ENCODE results near the gene PARD6G.
A peak's percentile ranks its signal among the peaks of the same experiment; 100 is the strongest.

Gene PARD6G

DNA sequence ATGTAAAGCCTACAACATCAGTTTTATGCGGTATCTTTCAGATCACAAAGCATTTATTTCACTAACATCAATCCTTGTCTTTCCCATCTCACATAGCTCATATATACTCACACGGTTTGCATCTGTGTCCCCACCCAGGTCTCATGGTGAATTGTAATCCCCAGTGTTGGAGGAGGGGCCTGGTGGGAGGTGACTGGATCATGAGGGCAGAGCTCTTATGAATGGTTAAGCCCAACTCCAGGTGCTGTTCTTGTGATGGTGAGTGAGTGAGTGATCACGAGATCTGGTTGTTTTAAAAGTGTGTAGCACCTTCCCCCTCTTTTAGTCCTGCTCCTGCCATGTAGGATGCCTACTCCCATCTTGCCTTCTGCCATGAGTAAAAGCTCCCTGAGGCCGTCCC lies 42.0 kb downstream of the PARD6G start:
- no peak for DNase-seq

GRCh38 chr18:80204142-80204541 lies 43.2 kb downstream of the PARD6G start:
- peak; percentile 21 for DNase-seq

DNA sequence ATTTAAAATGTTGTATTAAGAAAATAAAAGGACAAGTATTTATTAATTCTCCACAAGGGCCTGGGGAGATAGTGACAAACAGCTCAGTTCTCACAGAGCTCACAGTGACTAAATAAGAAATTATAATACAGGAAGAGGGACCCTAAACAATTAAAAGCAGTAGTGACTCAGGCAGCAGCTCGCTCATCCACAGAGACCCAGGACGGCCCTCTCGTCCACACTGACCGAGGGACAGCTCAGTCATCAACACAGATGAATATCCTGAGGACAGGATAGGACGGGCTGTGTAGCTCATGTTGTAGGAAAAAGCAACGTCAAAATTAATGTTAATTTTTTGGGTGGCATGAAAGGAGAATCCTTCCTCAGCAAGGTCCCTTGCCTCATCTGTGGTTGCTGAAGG lies 44.1 kb downstream of the PARD6G start:
- DNase-seq = no peak

GRCh38 chr18:80202264-80202998 lies 44.9 kb downstream of the PARD6G start:
- peak; percentile 68 for DNase-seq

DNA sequence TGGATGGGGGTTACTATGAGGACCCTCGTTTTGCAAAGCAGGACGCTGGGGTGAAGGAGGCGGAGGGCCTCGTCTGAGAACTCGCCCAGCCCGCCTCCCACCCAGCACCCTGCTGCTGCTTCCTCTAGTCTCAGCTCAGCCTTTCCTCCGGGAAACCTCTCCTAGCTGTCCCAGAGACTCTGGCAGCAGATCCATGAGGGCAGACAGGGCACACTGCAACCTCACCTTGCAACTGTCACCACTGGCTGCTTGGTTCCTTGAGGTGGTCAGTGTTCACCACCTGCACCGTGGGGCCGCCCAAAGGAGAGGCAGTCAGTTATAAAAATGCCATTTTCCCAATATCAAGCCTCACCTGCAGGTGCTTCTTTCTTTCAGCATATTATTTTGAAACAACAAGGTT lies 45.6 kb downstream of the PARD6G start:
- DNase-seq = no peak

- no peak for DNase-seq
Measured at GRCh38 chr18:80200932-80201672, 46.2 kb downstream of the PARD6G start.

GRCh38 chr18:80200171-80200931 lies 47.0 kb downstream of the PARD6G start:
- DNase-seq = no peak

DNA sequence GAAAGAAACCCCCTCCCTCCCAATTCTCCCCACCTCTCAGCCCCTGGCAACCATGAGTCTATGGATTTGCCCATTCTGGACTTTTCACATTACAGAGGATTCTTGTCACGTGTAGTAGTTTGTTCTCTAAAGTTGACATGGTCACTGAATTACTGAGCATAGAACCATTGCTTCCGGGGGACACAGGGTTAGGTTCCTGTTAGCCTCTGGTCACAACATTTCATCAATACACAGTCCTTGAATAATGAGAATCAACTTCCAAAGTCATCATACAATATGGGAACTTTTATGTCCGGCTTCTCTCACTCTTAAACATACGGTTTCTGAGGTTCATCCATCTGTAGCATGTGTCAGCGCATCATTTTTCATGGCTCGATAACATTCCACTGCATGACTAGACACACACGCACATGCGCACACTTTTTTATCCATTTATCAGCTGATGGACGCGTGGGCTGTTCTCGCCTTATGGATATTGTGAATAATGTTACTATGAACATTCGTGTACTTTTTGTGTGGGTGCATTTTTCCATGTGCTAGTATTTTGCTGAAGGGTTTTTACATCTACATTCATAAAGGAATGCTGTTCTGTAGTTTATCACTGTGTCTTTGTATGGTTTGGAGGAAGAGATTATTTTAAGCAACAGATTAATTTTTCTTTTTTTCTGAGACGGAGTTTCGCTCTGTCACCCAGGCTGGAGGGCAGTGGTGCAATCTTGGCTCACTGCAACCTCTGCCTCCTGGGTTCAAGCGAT lies 48.1 kb downstream of the PARD6G start:
- DNase-seq = no peak

DNA sequence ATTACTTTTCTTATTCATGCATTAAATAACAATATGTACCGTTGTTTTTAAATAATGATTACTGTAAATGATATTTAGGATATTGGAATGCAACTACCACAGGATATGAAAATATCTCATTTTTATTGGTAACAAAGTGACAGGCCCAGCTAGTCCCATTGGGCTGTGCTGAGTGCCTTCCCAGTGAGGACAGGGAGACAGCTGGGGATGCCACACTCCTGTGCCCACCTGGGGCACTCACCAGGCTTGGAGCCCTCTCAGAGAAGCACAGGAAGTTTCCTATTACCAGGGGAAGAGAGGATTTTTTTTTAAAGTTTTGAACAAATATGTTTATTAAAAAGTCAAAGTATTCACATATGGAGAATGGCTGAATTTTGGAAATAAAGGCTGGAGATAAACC lies 48.9 kb downstream of the PARD6G start:
- no peak for DNase-seq

- DNase-seq = no peak
Measured at GRCh38 chr18:80197528-80197927, 49.8 kb downstream of the PARD6G start.

GRCh38 chr18:80196528-80197320 lies 50.6 kb downstream of the PARD6G start:
- DNase-seq = no peak

GRCh38 chr18:80194874-80195570 lies 52.3 kb downstream of the PARD6G start:
- no peak for DNase-seq

DNA sequence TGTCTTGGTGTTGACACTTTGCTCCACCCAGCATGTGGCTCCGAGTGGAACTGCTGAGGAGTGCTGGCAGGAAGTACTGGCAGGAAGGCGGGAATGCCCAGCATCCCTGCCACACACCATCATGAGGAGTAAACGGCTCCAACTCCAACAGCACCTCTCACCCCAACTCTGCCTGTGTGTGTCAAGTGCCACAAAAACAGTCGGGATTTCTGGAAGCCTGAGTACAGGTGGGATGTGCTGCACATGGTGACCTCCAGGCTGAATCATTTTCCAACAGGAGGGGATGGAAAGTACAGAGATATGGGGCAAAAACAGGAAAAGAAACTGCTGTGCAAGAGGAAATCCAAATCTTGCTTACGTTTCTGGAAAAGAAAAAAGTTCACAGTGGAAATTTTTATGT lies 53.6 kb downstream of the PARD6G start:
- no peak for DNase-seq

GRCh38 chr18:80192653-80193385 lies 54.5 kb downstream of the PARD6G start:
- no peak for DNase-seq

DNA sequence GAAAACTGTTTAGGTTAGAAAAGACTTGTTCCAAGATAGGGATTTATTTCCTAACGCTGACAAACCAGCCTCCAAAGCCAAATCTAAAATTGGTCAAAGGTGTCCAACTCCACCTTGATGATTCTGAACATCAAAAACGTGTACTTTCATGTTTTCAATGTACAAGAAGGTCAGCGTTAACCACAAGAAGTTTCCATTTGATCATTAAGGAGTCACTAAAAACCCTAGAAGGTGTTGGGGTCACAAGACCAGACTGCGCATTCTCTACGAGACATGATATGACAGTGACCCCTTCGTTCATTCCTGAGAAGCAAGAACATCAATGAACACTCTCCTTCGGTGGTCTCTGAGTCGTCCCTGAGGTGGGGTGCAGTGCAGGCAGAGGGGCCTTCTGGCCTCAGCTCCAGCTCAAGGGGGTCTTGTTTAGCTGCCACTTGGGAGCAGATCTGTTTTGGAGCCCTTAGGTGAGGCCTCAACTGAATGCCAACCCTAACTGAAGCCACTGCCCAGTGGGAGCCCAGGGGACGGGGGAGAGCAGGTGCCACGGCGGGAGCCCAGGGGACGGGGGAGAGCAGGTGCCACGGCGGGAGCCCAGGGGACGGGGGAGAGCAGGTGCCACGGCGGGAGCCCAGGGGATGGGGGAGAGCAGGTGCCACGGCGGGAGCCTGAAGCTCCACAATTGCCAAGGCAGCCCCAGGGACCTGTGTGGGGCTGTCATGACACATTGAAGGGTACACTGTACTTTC lies 55.2 kb downstream of the PARD6G start:
- no peak for DNase-seq

GRCh38 chr18:80191264-80191663 lies 56.0 kb downstream of the PARD6G start:
- DNase-seq = no peak

GRCh38 chr18:80190311-80190710 lies 57.0 kb downstream of the PARD6G start:
- DNase-seq = no peak

DNA sequence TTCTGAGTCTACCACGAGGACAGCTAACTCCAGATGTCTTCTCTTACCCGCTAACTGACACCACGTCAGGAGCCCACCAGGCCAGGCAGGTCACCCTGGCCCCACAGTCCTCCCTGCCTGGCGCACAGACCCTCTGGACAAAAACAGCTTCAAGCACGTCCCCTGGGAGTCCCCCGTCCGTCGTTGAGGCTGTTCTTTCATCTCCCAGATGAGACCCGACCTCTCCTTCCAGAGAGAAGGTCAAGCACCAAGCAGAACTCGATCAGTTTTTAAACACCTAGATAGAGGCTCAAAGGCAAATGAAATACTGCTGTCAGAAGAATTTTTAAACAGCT lies 57.8 kb downstream of the PARD6G start:
- no peak for DNase-seq

GRCh38 chr18:80188643-80189530 lies 58.4 kb downstream of the PARD6G start:
- DNase-seq = no peak

All from stimulated activated CD4-positive, alpha-beta T cell treated with anti-CD3 and anti-CD28 coated beads, Interleukin-15, amount 100 ng/mL, for 24 hours (primary cell).